HepG2 (cell line): Measurements from ENCODE around the gene RTP2. TPM values are rescaled to one million over a fixed set of nuclear protein-coding genes. Genes with fewer than 3 reads are reported as not detected.

Experiments used
- AGO2 ChIP-seq: fragments of 200-400 bp; formaldehyde crosslinking; optimal IDR thresholded peaks from 2 replicates; pipeline ENCODE3; 2017; ENCODE audit warnings: mild to moderate bottlenecking, low read depth, low read length, moderate library complexity
- ASH2L ChIP-seq: fragments of 300-600, 200-600 bp; sonication (generic); IDR thresholded peaks from 2 replicates; pipeline ENCODE4 v1.7.0; 2017; ENCODE audit warnings: low read depth, mild to moderate bottlenecking, moderate library complexity, mixed read lengths, low read length; ENCODE audit not compliant: insufficient read length
- ESRRA ChIP-seq: sonication (generic); formaldehyde crosslinking; IDR thresholded peaks from 2 replicates; pipeline ENCODE4 v1.5.1; 2020; ENCODE audit warnings: mild to moderate bottlenecking, low read depth, missing genetic modification reagents
- HNF4A ChIP-seq: sonication (generic); formaldehyde crosslinking; IDR thresholded peaks from 2 replicates; pipeline ENCODE4 v1.4.0; 2020; ENCODE audit warnings: missing genetic modification reagents
- KLF15 ChIP-seq: sonication (generic); formaldehyde crosslinking; IDR thresholded peaks from 2 replicates; pipeline ENCODE4 v1.8.1; 2023; ENCODE audit warnings: borderline replicate concordance, mild to moderate bottlenecking, inconsistent platforms, missing genetic modification reagents, mixed read lengths
- PTBP1 ChIP-seq: fragments of 200-400 bp; formaldehyde crosslinking; IDR thresholded peaks from 2 replicates; pipeline ENCODE4 v1.6.1; 2018; ENCODE audit warnings: low read length, low read depth; ENCODE audit not compliant: poor library complexity, severe bottlenecking
- ZBTB21 ChIP-seq: sonication (generic); formaldehyde crosslinking; IDR thresholded peaks from 2 replicates; pipeline ENCODE4 v1.4.0; 2020; ENCODE audit warnings: missing genetic modification reagents
- ZFY ChIP-seq: sonication (generic); formaldehyde crosslinking; IDR thresholded peaks from 2 replicates; pipeline ENCODE4 v1.4.0; 2020; ENCODE audit warnings: missing genetic modification reagents
- ZNF326 ChIP-seq: sonication (generic); formaldehyde crosslinking; IDR thresholded peaks from 2 replicates; pipeline ENCODE4 v1.4.0; 2020; ENCODE audit warnings: missing genetic modification reagents, borderline replicate concordance
- ZNF329 ChIP-seq: sonication (generic); formaldehyde crosslinking; IDR thresholded peaks from 2 replicates; pipeline ENCODE4 v1.9.0; 2021; ENCODE audit warnings: low read depth, mild to moderate bottlenecking, missing genetic modification reagents
- ZNF496 ChIP-seq: sonication (generic); formaldehyde crosslinking; IDR thresholded peaks from 2 replicates; pipeline ENCODE4 v1.8.1; 2023; ENCODE audit warnings: mild to moderate bottlenecking, moderate library complexity, missing genetic modification reagents; ENCODE audit not compliant: insufficient replicate concordance
- ZSCAN20 ChIP-seq: sonication (generic); formaldehyde crosslinking; IDR thresholded peaks from 2 replicates; pipeline ENCODE4 v1.4.0; 2020; ENCODE audit warnings: missing genetic modification reagents, mild to moderate bottlenecking, borderline replicate concordance
- polyA plus RNA-seq, 8 experiments: library from polyadenylated mRNA; depleted of rRNA in 3 of 8; stranded (reverse) in 7 of 8; unstranded in 1 of 8; fragments of >200 nt; fragmentation: Illumina TruSeq in 4 of 8; extraction: Trizol in 4 of 8; gene quantifications; 2 replicates each; pipeline versions ENCODE4 v1.2.1 to v1.2.3, GENCODE V29; 2011 to 2016; ENCODE audit warnings: low read depth in 4 of 8, missing spikeins in 1 of 8, mixed read lengths in 1 of 8; ENCODE audit not compliant: insufficient read depth in 1 of 8
- total RNA-seq, 5 experiments: library from RNA; depleted of rRNA; stranded (reverse); fragments of >200 nt; fragmentation: Illumina TruSeq; extraction: Trizol; gene quantifications; 2 replicates each; pipeline ENCODE4 v1.2.3, GENCODE V29; 2016; ENCODE audit warnings: low read depth in 1 of 5
- TF ChIP-seq, protein P1 (sequence below): IDR thresholded peaks from 2 replicates; pipeline ENCODE4 v1.6.1; 2012; ENCODE audit warnings: inconsistent platforms
- TF ChIP-seq, protein P2 (sequence below): sonication (generic); formaldehyde crosslinking; IDR thresholded peaks from 2 replicates; pipeline ENCODE4 v1.4.0; 2020; ENCODE audit warnings: low read depth, missing genetic modification reagents
- TF ChIP-seq, protein P3 (sequence below): sonication (generic); formaldehyde crosslinking; IDR thresholded peaks from 2 replicates; pipeline ENCODE4 v1.5.1; 2020; ENCODE audit warnings: missing genetic modification reagents, mild to moderate bottlenecking, borderline replicate concordance
- TF ChIP-seq, protein P4 (sequence below): sonication (generic); formaldehyde crosslinking; IDR thresholded peaks from 2 replicates; pipeline ENCODE4 v1.4.0; 2020; ENCODE audit warnings: missing genetic modification reagents, borderline replicate concordance
- TF ChIP-seq, protein P5 (sequence below): sonication (generic); formaldehyde crosslinking; IDR thresholded peaks from 2 replicates; pipeline ENCODE4 v1.9.0; 2021; ENCODE audit warnings: missing genetic modification reagents, borderline replicate concordance
- TF ChIP-seq, protein P6 (sequence below): sonication (generic); formaldehyde crosslinking; IDR thresholded peaks from 2 replicates; pipeline ENCODE4 v1.8.1; 2023; ENCODE audit warnings: mild to moderate bottlenecking, inconsistent platforms, moderate library complexity, missing genetic modification reagents, borderline replicate concordance

Gene RTP2
- total and polyA plus RNA-seq, 2 of the 13 experiments (the other 11 are each of a cell fraction or from before 2014, with no cell fraction given): not detected

DNA sequence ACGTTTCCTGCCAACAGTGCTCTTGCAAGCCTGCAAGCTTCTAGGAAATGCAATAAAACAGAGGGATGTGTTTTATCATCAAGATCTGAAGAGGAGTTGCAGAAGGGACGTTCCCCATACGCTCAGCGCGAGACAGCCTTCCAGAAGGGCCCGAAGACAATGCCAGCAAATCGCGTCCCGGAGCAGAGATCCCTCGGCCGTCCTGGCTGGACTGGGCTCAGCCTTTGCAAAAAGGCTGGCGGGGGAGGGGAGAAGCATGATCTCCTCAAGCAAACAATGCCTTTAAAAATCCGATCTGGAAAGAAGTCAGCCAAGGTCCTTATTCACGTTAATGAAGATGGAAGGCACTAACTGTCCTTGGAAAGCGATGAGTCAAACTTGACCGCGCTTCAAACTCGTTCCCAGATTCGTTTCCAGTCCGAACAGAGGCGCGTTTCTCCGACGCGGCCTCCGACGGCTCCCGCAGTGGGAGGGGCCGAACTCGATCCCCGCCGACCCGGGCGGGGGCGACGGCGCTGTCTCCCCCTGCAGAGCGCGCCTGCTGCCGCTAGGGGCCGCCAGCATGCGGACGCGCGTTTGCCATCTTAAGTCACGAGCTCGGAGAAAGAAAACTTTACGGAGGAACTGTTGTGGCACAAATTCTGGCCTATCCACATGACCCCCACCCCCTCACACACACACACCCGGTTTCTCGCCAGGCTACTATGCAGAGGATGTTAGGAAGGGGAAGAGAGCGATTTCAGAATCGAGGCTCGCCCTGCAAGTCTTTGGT is 37.4 kb upstream of the RTP2 start (continued):
- TF ChIP-seq ZNF329 (no peak), ZBTB21 (no peak), ZFY (peak; percentile 56; the same call in 1 of the 2 replicates), PTBP1 (peak; percentile 72), KLF15 (CRISPR knock-in tag) (0 out of 2 replicates have a peak, but pooled peaks have one; percentile 19), ZNF496 (CRISPR knock-in tag) (no peak), HNF4A (no peak), ZNF326 (CRISPR knock-in tag) (peak; percentile 58; the same call in 1 of the 2 replicates), AGO2 (peak; percentile 92), ZSCAN20 (0 out of 2 replicates have a peak, but pooled peaks have one; percentile 30), ESRRA (no peak), ASH2L (peak; percentile 15)
- TF ChIP-seq, protein P1, sequence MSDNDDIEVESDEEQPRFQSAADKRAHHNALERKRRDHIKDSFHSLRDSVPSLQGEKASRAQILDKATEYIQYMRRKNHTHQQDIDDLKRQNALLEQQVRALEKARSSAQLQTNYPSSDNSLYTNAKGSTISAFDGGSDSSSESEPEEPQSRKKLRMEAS: peak; percentile 79
- TF ChIP-seq, protein P2, sequence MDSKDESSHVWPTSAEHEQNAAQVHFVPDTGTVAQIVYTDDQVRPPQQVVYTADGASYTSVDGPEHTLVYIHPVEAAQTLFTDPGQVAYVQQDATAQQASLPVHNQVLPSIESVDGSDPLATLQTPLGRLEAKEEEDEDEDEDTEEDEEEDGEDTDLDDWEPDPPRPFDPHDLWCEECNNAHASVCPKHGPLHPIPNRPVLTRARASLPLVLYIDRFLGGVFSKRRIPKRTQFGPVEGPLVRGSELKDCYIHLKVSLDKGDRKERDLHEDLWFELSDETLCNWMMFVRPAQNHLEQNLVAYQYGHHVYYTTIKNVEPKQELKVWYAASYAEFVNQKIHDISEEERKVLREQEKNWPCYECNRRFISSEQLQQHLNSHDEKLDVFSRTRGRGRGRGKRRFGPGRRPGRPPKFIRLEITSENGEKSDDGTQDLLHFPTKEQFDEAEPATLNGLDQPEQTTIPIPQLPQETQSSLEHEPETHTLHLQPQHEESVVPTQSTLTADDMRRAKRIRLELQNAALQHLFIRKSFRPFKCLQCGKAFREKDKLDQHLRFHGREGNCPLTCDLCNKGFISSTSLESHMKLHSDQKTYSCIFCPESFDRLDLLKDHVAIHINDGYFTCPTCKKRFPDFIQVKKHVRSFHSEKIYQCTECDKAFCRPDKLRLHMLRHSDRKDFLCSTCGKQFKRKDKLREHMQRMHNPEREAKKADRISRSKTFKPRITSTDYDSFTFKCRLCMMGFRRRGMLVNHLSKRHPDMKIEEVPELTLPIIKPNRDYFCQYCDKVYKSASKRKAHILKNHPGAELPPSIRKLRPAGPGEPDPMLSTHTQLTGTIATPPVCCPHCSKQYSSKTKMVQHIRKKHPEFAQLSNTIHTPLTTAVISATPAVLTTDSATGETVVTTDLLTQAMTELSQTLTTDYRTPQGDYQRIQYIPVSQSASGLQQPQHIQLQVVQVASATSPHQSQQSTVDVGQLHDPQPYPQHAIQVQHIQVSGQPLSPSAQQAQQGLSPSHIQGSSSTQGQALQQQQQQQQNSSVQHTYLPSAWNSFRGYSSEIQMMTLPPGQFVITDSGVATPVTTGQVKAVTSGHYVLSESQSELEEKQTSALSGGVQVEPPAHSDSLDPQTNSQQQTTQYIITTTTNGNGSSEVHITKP: no peak
- TF ChIP-seq, protein P3, sequence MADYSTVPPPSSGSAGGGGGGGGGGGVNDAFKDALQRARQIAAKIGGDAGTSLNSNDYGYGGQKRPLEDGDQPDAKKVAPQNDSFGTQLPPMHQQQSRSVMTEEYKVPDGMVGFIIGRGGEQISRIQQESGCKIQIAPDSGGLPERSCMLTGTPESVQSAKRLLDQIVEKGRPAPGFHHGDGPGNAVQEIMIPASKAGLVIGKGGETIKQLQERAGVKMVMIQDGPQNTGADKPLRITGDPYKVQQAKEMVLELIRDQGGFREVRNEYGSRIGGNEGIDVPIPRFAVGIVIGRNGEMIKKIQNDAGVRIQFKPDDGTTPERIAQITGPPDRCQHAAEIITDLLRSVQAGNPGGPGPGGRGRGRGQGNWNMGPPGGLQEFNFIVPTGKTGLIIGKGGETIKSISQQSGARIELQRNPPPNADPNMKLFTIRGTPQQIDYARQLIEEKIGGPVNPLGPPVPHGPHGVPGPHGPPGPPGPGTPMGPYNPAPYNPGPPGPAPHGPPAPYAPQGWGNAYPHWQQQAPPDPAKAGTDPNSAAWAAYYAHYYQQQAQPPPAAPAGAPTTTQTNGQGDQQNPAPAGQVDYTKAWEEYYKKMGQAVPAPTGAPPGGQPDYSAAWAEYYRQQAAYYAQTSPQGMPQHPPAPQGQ (CRISPR knock-in tag): no peak
- TF ChIP-seq, protein P4, sequence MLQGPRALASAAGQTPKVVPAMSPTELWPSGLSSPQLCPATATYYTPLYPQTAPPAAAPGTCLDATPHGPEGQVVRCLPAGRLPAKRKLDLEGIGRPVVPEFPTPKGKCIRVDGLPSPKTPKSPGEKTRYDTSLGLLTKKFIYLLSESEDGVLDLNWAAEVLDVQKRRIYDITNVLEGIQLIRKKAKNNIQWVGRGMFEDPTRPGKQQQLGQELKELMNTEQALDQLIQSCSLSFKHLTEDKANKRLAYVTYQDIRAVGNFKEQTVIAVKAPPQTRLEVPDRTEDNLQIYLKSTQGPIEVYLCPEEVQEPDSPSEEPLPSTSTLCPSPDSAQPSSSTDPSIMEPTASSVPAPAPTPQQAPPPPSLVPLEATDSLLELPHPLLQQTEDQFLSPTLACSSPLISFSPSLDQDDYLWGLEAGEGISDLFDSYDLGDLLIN (CRISPR knock-in tag): no peak
- TF ChIP-seq, protein P5, sequence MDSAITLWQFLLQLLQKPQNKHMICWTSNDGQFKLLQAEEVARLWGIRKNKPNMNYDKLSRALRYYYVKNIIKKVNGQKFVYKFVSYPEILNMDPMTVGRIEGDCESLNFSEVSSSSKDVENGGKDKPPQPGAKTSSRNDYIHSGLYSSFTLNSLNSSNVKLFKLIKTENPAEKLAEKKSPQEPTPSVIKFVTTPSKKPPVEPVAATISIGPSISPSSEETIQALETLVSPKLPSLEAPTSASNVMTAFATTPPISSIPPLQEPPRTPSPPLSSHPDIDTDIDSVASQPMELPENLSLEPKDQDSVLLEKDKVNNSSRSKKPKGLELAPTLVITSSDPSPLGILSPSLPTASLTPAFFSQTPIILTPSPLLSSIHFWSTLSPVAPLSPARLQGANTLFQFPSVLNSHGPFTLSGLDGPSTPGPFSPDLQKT (CRISPR knock-in tag): no peak
- TF ChIP-seq, protein P6, sequence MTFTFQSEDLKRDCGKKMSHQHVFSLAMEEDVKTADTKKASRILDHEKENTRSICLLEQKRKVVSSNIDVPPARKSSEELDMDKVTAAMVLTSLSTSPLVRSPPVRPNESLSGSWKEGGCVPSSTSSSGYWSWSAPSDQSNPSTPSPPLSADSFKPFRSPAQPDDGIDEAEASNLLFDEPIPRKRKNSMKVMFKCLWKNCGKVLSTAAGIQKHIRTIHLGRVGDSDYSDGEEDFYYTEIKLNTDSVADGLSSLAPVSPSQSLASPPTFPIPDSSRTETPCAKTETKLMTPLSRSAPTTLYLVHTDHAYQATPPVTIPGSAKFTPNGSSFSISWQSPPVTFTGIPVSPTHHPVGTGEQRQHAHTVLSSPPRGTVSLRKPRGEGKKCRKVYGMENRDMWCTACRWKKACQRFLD (CRISPR knock-in tag): no peak
